Measurements from ENCODE around the gene HLA-DMB.

The HLA-DMB gene

GRCh38 chr6:32964776-32965175, 23.9 kb upstream of the HLA-DMB start:
- Mint-ChIP-seq H3K9me3 (no peaks in the 10 kb centered on the region), H3K36me3 (ENCODE audit: low read depth) (peaks cover 8% of the 10 kb centered on the region), H3K27ac (no peak overlapping the region), H3K27me3 (no peaks in the 10 kb centered on the region), H3K4me1 (ENCODE audit: low read depth) (peaks cover 62% of the 10 kb centered on the region), H3K4me3 (no peak overlapping the region)

DNA sequence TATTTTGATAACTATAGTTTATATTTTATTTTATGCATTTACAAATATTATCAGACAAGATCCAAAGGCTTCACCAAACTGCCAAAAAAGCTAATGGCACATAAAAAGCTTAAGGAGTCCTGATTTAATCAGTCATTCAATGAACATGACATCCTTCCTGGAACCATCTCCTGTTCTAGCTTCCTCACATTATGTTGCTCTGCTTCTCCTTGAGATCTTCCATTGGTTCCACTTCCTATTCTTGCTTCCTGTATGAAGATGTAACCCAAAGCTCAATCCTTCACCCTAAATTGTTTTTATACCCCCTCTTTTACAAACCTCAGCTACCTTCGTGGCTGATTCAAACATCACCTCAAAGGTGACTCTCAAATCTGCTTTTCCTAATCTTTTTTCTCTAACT, 23.0 kb upstream of the HLA-DMB start:
- Mint-ChIP-seq H3K36me3 (ENCODE audit: low read depth) (peaks cover 4% of the 10 kb centered on the region), H3K9me3 (no peaks in the 10 kb centered on the region), H3K4me3 (no peak overlapping the region), H3K4me1 (ENCODE audit: low read depth) (peaks cover 59% of the 10 kb centered on the region), H3K27ac (peak overlapping the region; percentile 16), H3K27me3 (no peaks in the 10 kb centered on the region)

DNA sequence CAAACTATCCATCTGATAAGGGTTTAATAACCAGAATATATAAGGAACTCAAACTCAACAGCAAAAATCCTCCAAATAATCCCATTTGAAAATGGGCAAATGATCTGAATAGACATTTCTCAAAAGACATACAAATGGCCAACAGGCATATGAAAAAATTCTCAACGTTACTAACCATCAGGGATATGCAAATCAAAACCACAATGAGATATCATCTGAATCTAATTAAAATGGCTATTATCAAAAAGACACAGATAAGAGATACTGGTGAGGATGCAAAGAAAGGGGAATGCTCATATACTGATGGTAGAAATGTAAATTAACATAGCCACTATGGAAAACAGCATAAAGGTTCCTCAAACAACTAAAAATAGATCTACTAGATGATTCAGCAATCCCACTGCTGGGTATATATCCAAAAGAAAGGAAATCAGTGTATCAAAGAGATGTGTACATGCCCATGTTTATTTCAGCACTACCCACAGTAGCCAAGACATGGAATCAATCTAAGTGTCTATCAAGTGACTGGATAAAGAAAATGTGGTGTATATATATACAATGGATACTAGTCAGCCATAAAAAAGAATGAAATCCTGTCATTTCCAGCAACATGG, 21.5 kb upstream of the HLA-DMB start:
- Mint-ChIP-seq H3K9me3 (no peaks in the 10 kb centered on the region), H3K27ac (no peak overlapping the region), H3K27me3 (no peaks in the 10 kb centered on the region), H3K4me3 (no peak overlapping the region), H3K4me1 (ENCODE audit: low read depth) (peaks cover 54% of the 10 kb centered on the region), H3K36me3 (ENCODE audit: low read depth) (peaks cover 8% of the 10 kb centered on the region)

- no peaks in the 10 kb centered on the region for H3K27me3 Mint-ChIP-seq
Measured at GRCh38 chr6:32960563-32960962, 19.7 kb upstream of the HLA-DMB start.

GRCh38 chr6:32956176-32956575, 15.3 kb upstream of the HLA-DMB start:
- Mint-ChIP-seq H3K36me3 (ENCODE audit: low read depth) (peaks cover 3% of the 10 kb centered on the region), H3K4me3 (no peak overlapping the region), H3K27ac (no peak overlapping the region), H3K9me3 (no peaks in the 10 kb centered on the region), H3K27me3 (no peaks in the 10 kb centered on the region), H3K4me1 (ENCODE audit: low read depth) (peaks cover 53% of the 10 kb centered on the region)

More at GRCh38 chr6:32960563-32960962, 19.7 kb upstream of the HLA-DMB start:
- Mint-ChIP-seq H3K9me3 (no peaks in the 10 kb centered on the region), H3K36me3 (ENCODE audit: low read depth) (peaks cover 8% of the 10 kb centered on the region), H3K27ac (no peak overlapping the region), H3K4me3 (no peak overlapping the region), H3K4me1 (ENCODE audit: low read depth) (peaks cover 49% of the 10 kb centered on the region)

GRCh38 chr6:32954986-32955802, 14.4 kb upstream of the HLA-DMB start:
- H3K4me1 Mint-ChIP-seq (ENCODE audit: low read depth), result peaks cover 49% of the 10 kb centered on the region
- peaks cover 3% of the 10 kb centered on the region for H3K36me3 Mint-ChIP-seq (ENCODE audit: low read depth)
- no peaks in the 10 kb centered on the region for H3K9me3 Mint-ChIP-seq
- peak overlapping the region; percentile 31 for H3K4me3 Mint-ChIP-seq
- peak overlapping the region; percentile 9 for H3K27ac Mint-ChIP-seq
- no peaks in the 10 kb centered on the region for H3K27me3 Mint-ChIP-seq

- no peak overlapping the region for H3K4me3 Mint-ChIP-seq
- peaks cover 58% of the 10 kb centered on the region for H3K4me1 Mint-ChIP-seq (ENCODE audit: low read depth)
- H3K27ac Mint-ChIP-seq, result no peak overlapping the region
- H3K9me3 Mint-ChIP-seq, result no peaks in the 10 kb centered on the region
- no peaks in the 10 kb centered on the region for H3K27me3 Mint-ChIP-seq
- H3K36me3 Mint-ChIP-seq (ENCODE audit: low read depth), result peaks cover 3% of the 10 kb centered on the region
Measured at GRCh38 chr6:32954267-32954666, 13.4 kb upstream of the HLA-DMB start.

- no peaks in the 10 kb centered on the region for H3K27me3 Mint-ChIP-seq
- peaks cover 3% of the 10 kb centered on the region for H3K36me3 Mint-ChIP-seq (ENCODE audit: low read depth)
- no peak overlapping the region for H3K27ac Mint-ChIP-seq
- no peaks in the 10 kb centered on the region for H3K9me3 Mint-ChIP-seq
- peak overlapping the region; percentile 71 for H3K4me3 Mint-ChIP-seq
- H3K4me1 Mint-ChIP-seq (ENCODE audit: low read depth), result peaks cover 63% of the 10 kb centered on the region
Measured at GRCh38 chr6:32953775-32954174, 12.9 kb upstream of the HLA-DMB start.

- Mint-ChIP-seq H3K27ac (peak within 1 kb of the TSS; percentile 34), H3K27me3 (no peaks in the 10 kb centered on the region), H3K36me3 (ENCODE audit: low read depth) (peaks cover 3% of the 10 kb centered on the region), H3K9me3 (no peaks in the 10 kb centered on the region), H3K4me3 (peak within 1 kb of the TSS; percentile 71), H3K4me1 (ENCODE audit: low read depth) (peaks cover 70% of the 10 kb centered on the region)
Measured at GRCh38 chr6:32952817-32953739, 12.2 kb upstream of the HLA-DMB start, which contains the start of gene HLA-DMA. Gene HLA-DMA (minus strand): TSS chr6:32953097. CDS start chr6:32953036, 61 bp downstream.

DNA sequence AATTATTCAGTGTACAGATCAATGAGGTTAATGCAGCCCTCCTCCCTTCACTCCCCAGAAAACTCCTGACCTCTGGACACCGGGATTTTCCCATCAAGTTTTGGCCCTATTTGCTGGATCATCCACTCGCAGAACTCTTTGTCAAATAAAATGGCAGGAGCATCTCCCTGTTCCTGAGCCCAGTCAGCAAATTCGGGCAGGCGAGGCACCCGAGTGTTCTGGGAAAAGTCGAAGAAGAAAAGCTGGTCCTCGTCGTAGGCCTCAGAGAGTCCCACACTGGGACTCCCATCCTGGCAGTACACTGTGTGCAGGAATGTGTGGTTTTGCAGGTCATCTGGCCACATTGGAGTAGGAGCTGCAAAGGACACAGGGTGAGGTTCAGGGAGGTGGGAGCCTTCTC, 9.6 kb upstream of the HLA-DMB start:
- H3K9me3 Mint-ChIP-seq, result no peaks in the 10 kb centered on the region
- H3K4me3 Mint-ChIP-seq, result peak overlapping the region; percentile 38
- H3K27me3 Mint-ChIP-seq, result no peaks in the 10 kb centered on the region
- H3K36me3 Mint-ChIP-seq (ENCODE audit: low read depth), result no peaks in the 10 kb centered on the region
- no peak overlapping the region for H3K27ac Mint-ChIP-seq
- H3K4me1 Mint-ChIP-seq (ENCODE audit: low read depth), result peaks cover 84% of the 10 kb centered on the region

DNA sequence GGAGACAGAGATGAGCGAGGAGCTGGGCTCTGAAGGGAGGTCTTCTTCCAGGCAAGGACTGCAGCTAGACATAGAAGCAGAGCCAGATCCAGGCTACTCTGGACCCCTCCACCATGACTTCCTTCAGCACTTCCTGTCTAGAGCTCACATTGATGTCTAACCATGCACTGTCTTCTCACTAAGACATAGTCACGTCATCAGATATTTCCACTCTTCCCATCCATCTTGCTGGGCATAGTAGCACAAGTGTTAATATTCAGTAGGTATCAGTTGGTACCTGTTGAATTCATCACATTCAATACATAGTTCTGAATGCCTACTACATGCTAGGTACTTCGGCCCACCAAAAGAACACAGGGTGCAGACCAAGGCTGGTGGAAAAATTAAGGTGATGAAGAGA, 9.2 kb upstream of the HLA-DMB start:
- peaks cover 84% of the 10 kb centered on the region for H3K4me1 Mint-ChIP-seq (ENCODE audit: low read depth)
- H3K27ac Mint-ChIP-seq, result no peak overlapping the region
- H3K9me3 Mint-ChIP-seq, result no peaks in the 10 kb centered on the region
- H3K4me3 Mint-ChIP-seq, result peak overlapping the region; percentile 38
- no peaks in the 10 kb centered on the region for H3K27me3 Mint-ChIP-seq
- H3K36me3 Mint-ChIP-seq (ENCODE audit: low read depth), result no peaks in the 10 kb centered on the region

- Mint-ChIP-seq H3K27ac (peak overlapping the region; percentile 34), H3K36me3 (ENCODE audit: low read depth) (no peaks in the 10 kb centered on the region), H3K9me3 (no peaks in the 10 kb centered on the region), H3K4me1 (ENCODE audit: low read depth) (peaks cover 84% of the 10 kb centered on the region), H3K27me3 (no peaks in the 10 kb centered on the region), H3K4me3 (no peak overlapping the region)
Measured at GRCh38 chr6:32949113-32949512, 8.3 kb upstream of the HLA-DMB start.

DNA sequence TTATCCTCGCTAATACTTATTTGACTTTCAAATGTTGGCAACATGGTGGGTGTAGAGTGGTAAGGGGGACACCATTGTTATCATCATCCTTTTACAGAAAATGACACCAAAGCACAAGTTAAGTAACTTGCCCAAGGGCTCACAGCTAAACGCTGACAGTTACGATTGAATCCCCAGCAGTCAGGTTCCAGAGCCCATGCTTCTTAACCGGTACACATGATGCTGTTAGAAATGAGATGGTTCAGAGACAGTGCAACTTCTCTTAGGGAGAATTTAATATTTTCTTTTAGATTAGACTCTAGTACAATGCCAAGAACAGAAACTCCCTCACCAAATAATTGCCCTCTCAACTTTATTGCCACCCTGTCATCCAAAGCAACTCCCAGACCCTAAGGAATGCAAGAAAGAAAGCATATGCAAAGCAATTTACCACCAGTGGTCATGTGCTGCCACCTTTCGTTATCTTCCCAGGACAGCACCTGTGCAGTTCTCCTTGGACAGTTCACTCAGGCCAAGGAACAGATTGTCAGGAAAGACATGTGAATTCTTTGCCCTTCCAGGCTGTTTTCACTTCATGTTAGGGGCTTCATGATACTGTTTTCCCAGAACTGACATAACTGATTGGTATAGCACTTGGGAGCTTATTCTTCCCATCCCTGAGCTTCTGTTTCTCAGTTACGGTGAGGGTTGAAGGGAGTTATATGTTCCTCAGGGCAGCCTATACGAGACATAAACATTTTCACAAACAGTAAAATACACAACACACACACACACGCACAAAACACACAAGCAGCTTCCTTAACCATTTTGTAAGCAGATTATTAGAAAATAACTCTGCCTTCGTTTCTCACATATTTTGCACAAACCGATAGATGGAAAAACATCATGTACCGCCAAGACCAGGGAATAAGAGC, 7.0 kb upstream of the HLA-DMB start:
- H3K27me3 Mint-ChIP-seq, result no peaks in the 10 kb centered on the region
- H3K9me3 Mint-ChIP-seq, result no peaks in the 10 kb centered on the region
- no peak overlapping the region for H3K27ac Mint-ChIP-seq
- no peak overlapping the region for H3K4me3 Mint-ChIP-seq
- H3K4me1 Mint-ChIP-seq (ENCODE audit: low read depth), result peaks cover 84% of the 10 kb centered on the region
- H3K36me3 Mint-ChIP-seq (ENCODE audit: low read depth), result no peaks in the 10 kb centered on the region

DNA sequence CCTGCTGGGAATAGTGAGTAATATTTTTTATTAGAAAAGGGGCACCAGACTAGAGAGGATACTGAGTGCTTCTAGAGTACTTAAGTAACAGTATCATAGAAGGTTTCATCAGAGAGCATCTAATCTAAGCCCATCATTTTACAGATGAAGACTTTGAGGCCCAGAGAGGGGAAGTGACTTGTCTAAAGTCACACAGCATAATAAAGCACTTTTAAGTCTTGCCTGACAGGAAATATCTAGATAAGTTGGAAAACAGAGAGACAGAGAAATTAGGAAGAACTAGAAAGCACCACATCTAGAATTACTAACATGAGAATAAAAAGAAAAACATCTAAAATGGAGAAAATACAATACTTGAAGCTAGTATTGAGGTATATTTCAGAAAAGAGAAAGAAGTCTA, 6.1 kb upstream of the HLA-DMB start:
- no peaks in the 10 kb centered on the region for H3K36me3 Mint-ChIP-seq (ENCODE audit: low read depth)
- H3K27ac Mint-ChIP-seq, result peak overlapping the region; percentile 46
- no peak overlapping the region for H3K4me3 Mint-ChIP-seq
- peaks cover 86% of the 10 kb centered on the region for H3K4me1 Mint-ChIP-seq (ENCODE audit: low read depth)
- H3K27me3 Mint-ChIP-seq, result no peaks in the 10 kb centered on the region
- H3K9me3 Mint-ChIP-seq, result no peaks in the 10 kb centered on the region
